ENCODE measurements around the gene MMP27.

Gene MMP27

DNA sequence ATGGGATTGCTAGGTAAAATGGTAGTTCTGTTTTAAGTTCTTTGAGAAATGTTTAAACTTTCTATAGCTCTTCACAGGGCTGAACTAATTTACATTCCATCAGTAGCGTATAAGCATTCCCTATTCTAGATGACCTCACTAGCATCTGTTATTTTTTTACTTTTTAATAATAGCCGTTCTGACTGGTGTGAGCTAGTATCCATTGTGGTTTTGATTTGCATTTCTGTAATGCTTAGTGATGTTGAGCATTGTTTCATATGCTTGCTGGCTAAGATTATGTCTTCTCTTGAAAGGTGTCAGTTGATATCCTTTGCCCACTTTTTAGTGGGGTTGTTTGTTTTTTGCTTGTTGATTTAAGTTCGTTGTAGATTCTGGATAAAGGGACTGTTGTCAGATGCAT lies 35.9 kb downstream of the MMP27 start:
- H3K4me1 ChIP-seq, result no peaks in the 10 kb centered on the region
- H3K36me3 ChIP-seq, result no peaks in the 10 kb centered on the region
- DNase-seq, result no peak
- TF ChIP-seq, protein P1, sequence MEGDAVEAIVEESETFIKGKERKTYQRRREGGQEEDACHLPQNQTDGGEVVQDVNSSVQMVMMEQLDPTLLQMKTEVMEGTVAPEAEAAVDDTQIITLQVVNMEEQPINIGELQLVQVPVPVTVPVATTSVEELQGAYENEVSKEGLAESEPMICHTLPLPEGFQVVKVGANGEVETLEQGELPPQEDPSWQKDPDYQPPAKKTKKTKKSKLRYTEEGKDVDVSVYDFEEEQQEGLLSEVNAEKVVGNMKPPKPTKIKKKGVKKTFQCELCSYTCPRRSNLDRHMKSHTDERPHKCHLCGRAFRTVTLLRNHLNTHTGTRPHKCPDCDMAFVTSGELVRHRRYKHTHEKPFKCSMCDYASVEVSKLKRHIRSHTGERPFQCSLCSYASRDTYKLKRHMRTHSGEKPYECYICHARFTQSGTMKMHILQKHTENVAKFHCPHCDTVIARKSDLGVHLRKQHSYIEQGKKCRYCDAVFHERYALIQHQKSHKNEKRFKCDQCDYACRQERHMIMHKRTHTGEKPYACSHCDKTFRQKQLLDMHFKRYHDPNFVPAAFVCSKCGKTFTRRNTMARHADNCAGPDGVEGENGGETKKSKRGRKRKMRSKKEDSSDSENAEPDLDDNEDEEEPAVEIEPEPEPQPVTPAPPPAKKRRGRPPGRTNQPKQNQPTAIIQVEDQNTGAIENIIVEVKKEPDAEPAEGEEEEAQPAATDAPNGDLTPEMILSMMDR (IDR thresholded peaks at IDR 0.05), result no peak
- intact Hi-C loops (cut with DNase I; ENCODE audit: low total_unique reads), result no loop called here
- no peaks in the 10 kb centered on the region for H3K9me3 ChIP-seq
- H3K27ac ChIP-seq, result no peak overlapping the region
- H3K27me3 ChIP-seq, result no peaks in the 10 kb centered on the region
- no peak overlapping the region for H3K4me3 ChIP-seq

DNA sequence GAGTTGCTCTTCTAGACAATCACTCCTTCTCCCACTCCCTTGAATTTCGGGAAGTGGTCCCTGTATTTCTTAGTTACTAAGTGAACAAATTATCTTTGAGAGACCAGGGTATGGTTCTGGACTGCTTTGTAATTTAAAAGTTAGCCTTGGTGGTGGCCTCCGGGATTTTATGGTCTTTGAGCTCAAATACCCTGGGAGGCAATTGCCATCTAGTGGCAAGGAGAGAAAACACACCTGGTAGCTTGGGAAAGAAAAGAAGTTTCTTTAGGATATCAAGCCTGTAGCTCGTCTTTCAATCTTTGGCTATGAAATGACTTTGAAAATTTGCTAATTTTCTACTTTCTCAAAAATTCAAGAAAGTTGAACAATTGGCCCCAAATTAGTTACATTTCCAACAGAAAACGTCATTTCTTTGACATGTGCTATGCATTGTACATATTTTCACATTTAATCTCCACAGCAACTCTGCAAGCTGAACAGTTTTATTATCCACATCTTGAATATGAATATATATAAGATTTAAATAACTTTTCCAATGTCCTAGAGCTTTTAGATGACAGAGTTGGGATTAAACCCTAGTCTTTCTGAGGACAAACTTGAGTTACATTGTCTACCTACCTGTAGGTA lies 39.1 kb downstream of the MMP27 start:
- Histone ChIP-seq H3K4me3 (no peak overlapping the region), H3K4me1 (no peaks in the 10 kb centered on the region), H3K27me3 (no peaks in the 10 kb centered on the region), H3K36me3 (no peaks in the 10 kb centered on the region), H3K27ac (no peak overlapping the region), H3K9me3 (no peaks in the 10 kb centered on the region)
- intact Hi-C loops (cut with DNase I; ENCODE audit: low total_unique reads), result no loop called here
- TF ChIP-seq, protein P1 (IDR thresholded peaks at IDR 0.05), result peak; percentile 76 to 77
- DNase-seq, result no peak

DNA sequence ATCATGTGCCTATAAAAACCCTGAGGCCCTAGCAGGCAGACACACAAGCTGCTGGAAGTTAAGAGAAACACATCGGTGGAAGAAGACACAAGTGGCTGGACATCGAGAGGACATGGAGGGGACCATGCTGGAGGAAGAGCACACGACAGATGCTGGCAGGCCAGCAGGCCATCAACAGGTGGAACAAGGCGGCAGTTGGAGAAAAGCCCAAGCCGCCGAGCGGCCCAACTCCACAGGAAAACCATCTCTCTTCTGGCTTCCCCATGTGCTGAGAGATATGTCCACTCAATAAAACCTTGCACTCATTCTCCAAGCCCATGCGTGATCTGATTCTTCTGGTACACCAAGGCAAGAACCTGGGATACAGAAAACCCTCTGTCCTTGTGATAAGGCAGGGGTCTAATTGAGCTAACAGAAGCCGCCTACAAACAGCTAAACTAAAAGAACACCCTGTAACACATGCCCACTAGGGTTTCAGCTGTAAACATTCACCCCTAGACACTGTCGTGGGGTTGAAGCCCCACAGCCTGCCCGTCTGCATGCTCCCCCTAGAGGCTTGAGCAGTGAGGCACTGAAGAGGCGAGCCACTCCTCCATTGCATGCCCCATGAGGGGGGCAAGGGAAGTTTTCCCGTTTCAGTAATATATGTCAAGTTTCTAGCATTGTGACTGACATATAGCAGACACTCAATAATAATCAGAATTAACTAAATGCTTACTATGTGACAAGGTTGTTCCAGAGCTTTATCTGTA lies 41.4 kb downstream of the MMP27 start:
- Histone ChIP-seq H3K36me3 (no peaks in the 10 kb centered on the region), H3K9me3 (no peaks in the 10 kb centered on the region), H3K4me3 (no peak overlapping the region), H3K27ac (no peak overlapping the region), H3K27me3 (no peaks in the 10 kb centered on the region), H3K4me1 (no peaks in the 10 kb centered on the region)
- DNase-seq, result no peak
- intact Hi-C loops (cut with DNase I; ENCODE audit: low total_unique reads), result no loop called here
- TF ChIP-seq, protein P1 (IDR thresholded peaks at IDR 0.05), result no peak

DNA sequence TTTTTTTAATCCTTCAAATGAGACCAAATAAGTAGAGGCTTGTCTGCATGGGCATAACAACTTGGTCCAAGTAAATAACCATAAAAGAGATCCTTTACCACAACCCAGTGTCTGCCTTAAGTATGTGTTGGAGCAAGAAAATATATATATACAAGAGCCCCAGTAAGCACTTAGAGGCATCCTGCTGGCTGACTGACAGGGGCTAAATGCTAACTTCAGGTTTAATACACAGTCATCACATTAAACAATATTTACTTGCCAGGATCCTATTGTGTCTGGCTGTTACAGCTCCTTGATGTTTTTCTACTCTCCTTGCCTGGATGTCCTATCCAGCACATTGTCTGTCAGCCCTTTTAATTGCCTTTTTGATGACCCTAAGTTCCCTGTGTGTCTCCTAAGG lies 43.0 kb downstream of the MMP27 start:
- Histone ChIP-seq H3K36me3 (no peaks in the 10 kb centered on the region), H3K4me3 (no peak overlapping the region), H3K27ac (no peak overlapping the region), H3K27me3 (no peaks in the 10 kb centered on the region), H3K4me1 (no peaks in the 10 kb centered on the region), H3K9me3 (no peaks in the 10 kb centered on the region)
- no peak for DNase-seq
- TF ChIP-seq, protein P1 (IDR thresholded peaks at IDR 0.05), result no peak
- intact Hi-C loops (cut with DNase I; ENCODE audit: low total_unique reads), result no loop called here

DNA sequence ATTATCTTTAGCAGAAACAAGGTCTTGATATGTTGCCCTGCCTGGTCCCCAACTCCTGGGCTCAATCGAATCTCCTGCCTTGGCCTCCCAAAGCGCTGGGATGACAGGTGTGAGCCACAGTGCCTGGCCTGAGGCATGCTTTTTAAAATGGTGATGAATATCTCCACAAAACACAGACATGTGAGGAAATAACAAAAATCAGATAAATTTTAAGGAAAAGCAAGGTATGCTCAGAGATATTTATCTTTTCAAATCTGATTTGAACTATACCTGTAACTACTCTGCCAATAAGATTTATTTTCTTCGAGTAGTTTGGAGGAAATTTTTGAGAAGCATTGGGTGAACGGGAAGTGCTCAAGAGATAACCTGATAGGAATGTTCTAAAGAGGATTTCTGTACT lies 44.5 kb downstream of the MMP27 start:
- TF ChIP-seq, protein P1 (IDR thresholded peaks at IDR 0.05), result no peak
- H3K4me3 ChIP-seq, result no peak overlapping the region
- intact Hi-C loops (cut with DNase I; ENCODE audit: low total_unique reads), result no loop called here

More for the DNA sequence above, 44.5 kb downstream of the MMP27 start:
- Histone ChIP-seq H3K36me3 (no peaks in the 10 kb centered on the region), H3K9me3 (no peaks in the 10 kb centered on the region), H3K27me3 (no peaks in the 10 kb centered on the region), H3K4me1 (no peaks in the 10 kb centered on the region), H3K27ac (no peak overlapping the region)
- DNase-seq, result no peak

All from tibial artery (tissue), 4 donors.